WTC11 (cell line): ENCODE results near the gene LTBP2.

Experiments used
- AFF4 ChIP-seq: sonication (generic); formaldehyde crosslinking; IDR thresholded peaks from 2 replicates; pipeline ENCODE4 v1.8.1; 2023; ENCODE audit warnings: mild to moderate bottlenecking, missing genetic modification reagents, borderline replicate concordance
- CREB1 ChIP-seq: sonication (generic); formaldehyde crosslinking; IDR thresholded peaks from 2 replicates; pipeline ENCODE4 v1.8.0; 2023; ENCODE audit warnings: mild to moderate bottlenecking, missing genetic modification reagents
- CTCF ChIP-seq: fragments of 200-600 bp; IDR thresholded peaks from 2 replicates; pipeline ENCODE4 v1.8.0; 2022; ENCODE audit warnings: antibody characterized with exemption
- MYBL2 ChIP-seq: sonication (generic); formaldehyde crosslinking; IDR thresholded peaks from 2 replicates; pipeline ENCODE4 v1.8.1; 2023; ENCODE audit warnings: mild to moderate bottlenecking, moderate library complexity, missing genetic modification reagents
- PRDM15 ChIP-seq: sonication (generic); formaldehyde crosslinking; IDR thresholded peaks from 2 replicates; pipeline ENCODE4 v1.8.0; 2022; ENCODE audit warnings: missing genetic modification reagents
- PREB ChIP-seq: sonication (generic); formaldehyde crosslinking; IDR thresholded peaks from 2 replicates; pipeline ENCODE4 v1.8.1; 2022; ENCODE audit warnings: mild to moderate bottlenecking, missing genetic modification reagents, moderate library complexity, borderline replicate concordance
- ZNF138 ChIP-seq: sonication (generic); formaldehyde crosslinking; conservative IDR thresholded peaks from 2 replicates; pipeline ENCODE4 v1.8.1; 2022; ENCODE audit warnings: mild to moderate bottlenecking, moderate library complexity, missing genetic modification reagents

- TF ChIP-seq CTCF (no peak), AFF4 (CRISPR knock-in tag) (no peak), PRDM15 (no peak), CREB1 (CRISPR knock-in tag) (no peak), MYBL2 (CRISPR knock-in tag) (no peak), PREB (CRISPR knock-in tag) (no peak), ZNF138 (CRISPR knock-in tag) (no peak)
Measured at GRCh38 chr14:74514471-74514941, 97.5 kb downstream of the LTBP2 start.
